ENCODE results near the gene TMEM165. TPM values are rescaled to one million over a fixed set of nuclear protein-coding genes. Genes with fewer than 3 reads are reported as not detected.

The TMEM165 gene
- total and polyA plus RNA-seq, 9 of the 15 experiments (the other 6 are each of a cell fraction or from before 2014, with no cell fraction given), result 21.3 to 145 (median 96.8) TPM

DNA sequence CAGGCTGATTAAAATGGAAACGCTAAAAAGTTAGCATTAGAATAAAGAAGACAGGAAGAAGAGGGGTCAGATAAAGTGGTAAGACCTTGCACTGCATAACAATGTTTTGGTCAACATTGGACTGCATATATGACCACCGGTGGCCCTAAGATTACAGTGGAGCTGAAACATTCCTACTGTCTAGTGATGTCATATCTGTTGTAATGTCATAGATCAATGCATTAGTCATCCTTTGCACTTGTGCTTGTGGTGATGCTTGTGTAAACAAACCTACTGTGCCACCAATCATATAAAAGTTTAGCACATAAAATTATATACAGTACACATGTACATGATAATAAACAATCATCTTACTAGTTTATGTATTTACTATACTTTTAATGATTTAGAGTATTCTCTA, 73.0 kb downstream of the TMEM165 start:
- CTCF ChIA-PET (ENCODE audit: low intra/inter-chr PET ratio), result no interaction called here
- no peak overlapping the region for H3K4me3 ChIP-seq
- TF ChIP-seq RBM14 (IDR thresholded peaks at IDR 0.05; ENCODE audit: borderline replicate concordance, insufficient read depth, low read depth, low read length) (no peak), CREM (IDR thresholded peaks at IDR 0.05; ENCODE audit: low read depth) (peak; percentile 62; the same call in 1 of the 2 replicates), MEIS2 (IDR thresholded peaks at IDR 0.05; ENCODE audit: partially characterized antibody) (peak; percentile 22), RCOR1 (IDR thresholded peaks at IDR 0.05; ENCODE audit: borderline replicate concordance in 1 of 2, low read depth in 2 of 2, low read length in 2 of 2) (no peak), CREB1 (IDR thresholded peaks at IDR 0.05) (peak; percentile 49; the same call in 1 of the 2 replicates), CREB1 (CRISPR knock-in tag; IDR thresholded peaks at IDR 0.05) (no peak), ATF7 (IDR thresholded peaks at IDR 0.05) (peak; percentile 39; the same call in 1 of the 2 replicates), JUND (IDR thresholded peaks at IDR 0.05; ENCODE audit: borderline replicate concordance, low read depth, low read length) (peak; percentile 66; the same call in 1 of the 2 replicates), JUND (tag; IDR thresholded peaks at IDR 0.05; ENCODE audit: borderline replicate concordance, low read depth, low read length) (peak; percentile 44; the same call in 1 of the 3 replicates), TRIM25 (IDR thresholded peaks at IDR 0.05; ENCODE audit: borderline replicate concordance) (no peak), FOXA3 (CRISPR knock-in tag; conservative IDR thresholded peaks at IDR 0.05 in 1 of 2, IDR thresholded peaks at IDR 0.05 in 1 of 2) (peak in 1 of 2 experiments; percentile 77; a peak in 1 of 4 replicates), ZNF134 (CRISPR knock-in tag; conservative IDR thresholded peaks at IDR 0.05) (no peak), FOSL1 (tag; conservative IDR thresholded peaks at IDR 0.05) (0 out of 2 replicates have a peak, but pooled peaks have one; percentile 32), CEBPG (CRISPR knock-in tag; IDR thresholded peaks at IDR 0.05) (no peak), CEBPG (tag; conservative IDR thresholded peaks at IDR 0.05 in 1 of 2, IDR thresholded peaks at IDR 0.05 in 1 of 2) (peak in 1 of 2 experiments; percentile 36; a peak in 2 of 4 replicates), MYC (IDR thresholded peaks at IDR 0.05; ENCODE audit: low read depth, low read length) (no peak), MYC (CRISPR knock-in tag; IDR thresholded peaks at IDR 0.05; ENCODE audit: borderline replicate concordance, low read depth) (no peak), PTTG1 (tag; IDR thresholded peaks at IDR 0.05; ENCODE audit: low read depth) (no peak), CBFB (CRISPR knock-in tag; IDR thresholded peaks at IDR 0.05) (no peak)
- TF ChIP-seq, protein P1, sequence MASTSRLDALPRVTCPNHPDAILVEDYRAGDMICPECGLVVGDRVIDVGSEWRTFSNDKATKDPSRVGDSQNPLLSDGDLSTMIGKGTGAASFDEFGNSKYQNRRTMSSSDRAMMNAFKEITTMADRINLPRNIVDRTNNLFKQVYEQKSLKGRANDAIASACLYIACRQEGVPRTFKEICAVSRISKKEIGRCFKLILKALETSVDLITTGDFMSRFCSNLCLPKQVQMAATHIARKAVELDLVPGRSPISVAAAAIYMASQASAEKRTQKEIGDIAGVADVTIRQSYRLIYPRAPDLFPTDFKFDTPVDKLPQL (IDR thresholded peaks at IDR 0.05; ENCODE audit: extremely low read depth, insufficient read length), result no peak

More for the DNA sequence above, 73.0 kb downstream of the TMEM165 start:
- Histone ChIP-seq H3K36me3 (ENCODE audit: control insufficient read depth, insufficient read depth, low read length) (peaks cover 42% of the 10 kb centered on the region; the same call in 1 of the 3 replicates), H3K4me2 (ENCODE audit: insufficient read depth, low read length) (no peak overlapping the region), H4K20me1 (replicated peaks; ENCODE audit: control insufficient read depth, insufficient read depth, low read length) (no peaks in the 10 kb centered on the region), H3K9me3 (replicated peaks; ENCODE audit: control insufficient read depth, insufficient read depth, low read depth, low read length) (peaks cover 2% of the 10 kb centered on the region; the same call in 1 of the 2 replicates), H3K9me1 (ENCODE audit: control insufficient read depth, insufficient read depth, low read length) (no peaks in the 10 kb centered on the region), H3K27ac (ENCODE audit: extremely low read depth, low read depth, low read length) (no peak overlapping the region), H2AFZ (ENCODE audit: low read depth, low read length) (no peak overlapping the region), H3K9ac (ENCODE audit: insufficient read depth in 1 of 2, low read depth in 2 of 2, low read length in 2 of 2) (no peak overlapping the region), H3K27me3 (ENCODE audit: control insufficient read depth in 2 of 2, insufficient read depth in 2 of 2, low read length in 2 of 2) (no peaks in the 10 kb centered on the region), H3K4me1 (replicated peaks in 1 of 2; ENCODE audit: control insufficient read depth in 2 of 2, insufficient read depth in 2 of 2, low read length in 2 of 2) (no peaks in the 10 kb centered on the region), H3K79me2 (ENCODE audit: control insufficient read depth, insufficient read depth, low read length) (no peaks in the 10 kb centered on the region)
- no TSS peak for BruUV-seq (replicated peaks)
- 35% methylated on average over 2 of the region's 2 CpGs for WGBS (ENCODE audit: insufficient coverage, low coverage, missing lambda C conversion rate)
- ATAC-seq, result peak; percentile 56
- intact Hi-C loops (cut with micrococcal nuclease), result no loop called here
- POLR2A ChIA-PET, result no interaction called here
- DNase-seq (ENCODE audit: extremely low read depth in 1 of 4, low spot score in 3 of 4), result peak in 1 of 4 experiments; percentile 16
- peak; percentile 60 for FAIRE-seq
- in situ Hi-C loops (cut with MboI), result no loop called here
